NCI-H2196 (cell line): ENCODE results near the gene POU3F3.

Source experiments
- DNase-seq: peaks from one replicate; lab custom pipeline; 2025; ENCODE audit not compliant: unreplicated experiment; lab: John Stamatoyannopoulos, UW

Gene POU3F3

GRCh38 chr2:104853534-104854497 is at the start of gene POU3F3:
TSS of gene POU3F3 (plus strand) at chr2:104854115. CDS start at chr2:104855511, 1,396 bp downstream.
- no peak for DNase-seq

- no peak for DNase-seq
These were observed 49.6 kb upstream of the POU3F3 start for GRCh38 chr2:104804148-104804890.

GRCh38 chr2:104812286-104812685 is 41.6 kb upstream of the POU3F3 start:
- no peak for DNase-seq

- no peak for DNase-seq
These were observed 37.8 kb upstream of the POU3F3 start for GRCh38 chr2:104816143-104816542.

- DNase-seq: no peak
These were observed 35.7 kb upstream of the POU3F3 start for GRCh38 chr2:104818264-104818663.

- no peak for DNase-seq
These were observed 33.8 kb upstream of the POU3F3 start for GRCh38 chr2:104820126-104820525.

- no peak for DNase-seq
These were observed 28.6 kb upstream of the POU3F3 start for GRCh38 chr2:104825124-104825865.

GRCh38 chr2:104826016-104826415 is 27.9 kb upstream of the POU3F3 start:
- no peak for DNase-seq

GRCh38 chr2:104831742-104832141 is 22.2 kb upstream of the POU3F3 start:
- no peak for DNase-seq

GRCh38 chr2:104834431-104835153 is 19.3 kb upstream of the POU3F3 start:
- DNase-seq: no peak

GRCh38 chr2:104836265-104836664 is 17.6 kb upstream of the POU3F3 start:
- no peak for DNase-seq

GRCh38 chr2:104836841-104837240 is 17.1 kb upstream of the POU3F3 start:
- DNase-seq: no peak

GRCh38 chr2:104840156-104840555 is 13.8 kb upstream of the POU3F3 start:
- no peak for DNase-seq

- no peak for DNase-seq
These were observed 12.9 kb upstream of the POU3F3 start for GRCh38 chr2:104840893-104841585.

- no peak for DNase-seq
These were observed 12.2 kb upstream of the POU3F3 start for GRCh38 chr2:104841744-104842143.

GRCh38 chr2:104844807-104845551 is 8.9 kb upstream of the POU3F3 start:
- no peak for DNase-seq

GRCh38 chr2:104845552-104845931 is 8.4 kb upstream of the POU3F3 start:
- DNase-seq: no peak

- DNase-seq: no peak
These were observed 7.7 kb upstream of the POU3F3 start for GRCh38 chr2:104845946-104846785.
